ENCODE measurements around the gene FGF8.

Gene FGF8

DNA sequence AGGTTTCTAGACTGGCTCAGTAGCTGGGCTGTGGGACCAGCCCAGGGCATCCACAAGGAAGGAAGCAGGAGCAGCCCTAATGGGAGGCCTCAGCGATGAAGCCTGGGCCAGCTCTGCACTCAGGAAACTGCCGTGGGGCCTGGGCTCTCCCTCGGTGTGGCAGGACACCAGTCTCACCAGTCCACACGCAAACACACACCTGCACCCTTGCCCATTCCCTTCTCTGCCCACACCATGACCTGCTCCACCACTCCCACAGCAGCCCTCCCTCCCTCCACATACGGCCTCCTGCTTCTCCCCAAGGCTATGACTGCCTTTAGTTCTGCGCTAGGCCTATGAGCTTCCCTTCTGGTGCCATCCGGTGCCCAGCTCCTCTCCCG is 7.1 kb downstream of the FGF8 start:
- DNase-seq, result no peak

DNA sequence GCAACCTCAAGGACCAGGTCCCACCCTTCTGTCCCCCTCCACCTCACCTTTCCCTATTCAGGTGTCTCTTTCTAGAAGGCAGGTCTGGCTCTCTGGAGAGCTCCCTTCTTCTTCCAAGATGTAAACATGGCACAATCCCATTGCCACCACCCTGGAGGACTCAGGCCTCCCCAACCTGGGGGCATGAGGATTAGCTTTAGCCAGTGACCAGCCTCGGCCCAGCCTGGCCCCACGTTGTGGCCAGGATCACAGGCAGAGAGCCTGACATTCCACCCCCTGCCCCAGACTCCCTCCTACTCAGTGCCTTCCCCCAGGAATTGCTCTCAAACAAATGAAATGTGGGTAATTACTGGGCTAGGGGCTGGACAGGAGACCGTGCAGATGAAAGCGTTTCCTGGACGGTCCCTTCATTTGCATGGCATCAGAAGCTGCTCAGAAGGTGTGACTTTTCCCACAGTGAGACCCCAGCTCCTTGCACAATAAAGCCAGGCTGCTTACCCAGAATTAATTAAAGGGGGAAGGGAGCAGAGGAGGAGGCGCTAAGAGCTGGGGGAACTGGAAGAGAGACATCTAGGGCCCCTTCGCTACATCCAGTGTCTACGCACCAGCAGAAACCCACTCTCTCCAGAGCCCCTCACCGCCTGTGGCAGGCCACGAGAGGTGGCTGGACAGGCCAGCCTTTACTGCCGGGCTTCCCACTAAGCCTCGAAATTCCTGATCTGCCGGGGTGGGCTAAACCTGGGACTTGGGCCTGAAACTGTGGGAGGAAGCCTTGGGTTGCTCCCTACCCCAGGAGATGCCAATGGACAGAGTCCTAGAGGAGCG is 7.7 kb downstream of the FGF8 start:
- DNase-seq, result no peak

DNA sequence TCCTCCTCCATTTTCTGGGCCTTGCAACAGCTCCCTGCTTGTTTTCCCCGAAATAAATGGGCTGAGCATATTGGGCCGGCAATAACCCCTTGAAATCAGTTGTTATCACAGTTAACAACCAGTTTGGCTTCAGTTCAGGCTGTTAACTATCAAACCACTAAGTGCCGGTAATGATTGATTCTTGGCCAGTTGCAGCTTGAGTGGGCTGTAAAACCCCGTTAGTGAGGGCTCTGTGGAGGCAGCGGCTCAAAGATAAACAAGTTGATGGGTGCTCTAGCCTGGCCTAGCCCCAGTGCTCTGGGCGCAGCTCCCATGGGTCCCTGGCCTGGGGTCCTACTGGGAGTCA is 8.3 kb downstream of the FGF8 start:
- DNase-seq, result peak in 1 of 2 experiments; percentile 22

DNA sequence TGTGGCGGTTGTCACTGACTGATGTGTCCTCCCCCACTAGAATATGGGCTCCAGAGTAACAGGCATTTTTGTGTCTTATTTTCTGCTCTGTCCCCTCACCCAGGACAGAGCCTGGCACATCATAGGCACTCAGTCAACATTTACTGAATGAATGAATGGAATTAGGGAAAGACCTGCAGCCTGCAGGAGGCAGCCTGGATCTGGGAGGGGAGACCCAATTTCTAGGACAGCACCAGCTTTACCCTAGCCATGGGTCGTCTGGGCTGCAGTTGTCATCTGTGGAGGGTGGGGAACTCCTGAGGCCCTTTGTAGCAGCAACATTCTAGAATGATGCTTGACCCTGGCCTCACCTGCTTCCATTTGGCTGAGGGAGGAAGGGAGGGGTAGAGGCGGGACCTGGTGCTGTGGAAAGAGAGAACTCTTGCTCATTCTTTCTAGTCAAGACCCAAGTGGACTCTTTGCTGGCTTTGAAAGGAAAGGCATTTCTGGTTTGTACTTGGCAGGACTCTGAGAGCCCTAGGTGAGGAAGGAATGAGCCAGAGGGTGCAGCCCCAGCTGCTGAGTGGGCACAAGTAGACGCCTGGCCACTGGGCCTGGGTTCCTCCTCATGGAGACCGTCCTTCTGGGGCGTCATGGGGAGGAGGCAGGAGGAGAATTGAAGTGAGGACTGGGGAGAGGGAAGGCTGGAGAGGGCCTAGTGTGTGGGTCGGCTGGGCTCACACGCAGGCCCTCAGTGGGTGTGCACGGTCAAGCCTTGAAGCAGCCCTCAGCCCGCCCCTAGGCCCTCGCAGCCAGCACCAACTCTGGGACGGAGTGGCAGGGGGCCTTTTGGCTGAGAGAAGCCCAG is 8.9 kb downstream of the FGF8 start:
- no peak for DNase-seq

DNA sequence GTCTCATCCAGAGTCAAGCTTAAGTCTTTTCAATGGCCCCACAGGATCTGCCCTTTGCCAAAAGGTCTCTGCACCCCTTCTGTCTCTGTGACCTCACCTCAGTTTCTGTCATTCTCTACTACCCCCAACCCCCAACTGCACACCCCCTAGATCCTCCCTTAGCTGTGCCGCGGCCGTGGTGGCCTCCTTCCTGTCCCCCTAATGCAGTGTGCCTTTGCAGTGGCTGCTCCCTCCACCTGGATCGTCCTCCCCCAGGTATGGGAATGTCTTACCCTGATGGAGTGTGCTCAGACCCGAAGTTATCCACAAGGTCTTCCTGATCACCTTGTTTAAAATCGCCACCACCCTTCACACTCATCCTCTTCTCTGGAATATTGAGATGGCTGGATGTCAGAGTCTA is 9.6 kb downstream of the FGF8 start:
- DNase-seq, result no peak

DNA sequence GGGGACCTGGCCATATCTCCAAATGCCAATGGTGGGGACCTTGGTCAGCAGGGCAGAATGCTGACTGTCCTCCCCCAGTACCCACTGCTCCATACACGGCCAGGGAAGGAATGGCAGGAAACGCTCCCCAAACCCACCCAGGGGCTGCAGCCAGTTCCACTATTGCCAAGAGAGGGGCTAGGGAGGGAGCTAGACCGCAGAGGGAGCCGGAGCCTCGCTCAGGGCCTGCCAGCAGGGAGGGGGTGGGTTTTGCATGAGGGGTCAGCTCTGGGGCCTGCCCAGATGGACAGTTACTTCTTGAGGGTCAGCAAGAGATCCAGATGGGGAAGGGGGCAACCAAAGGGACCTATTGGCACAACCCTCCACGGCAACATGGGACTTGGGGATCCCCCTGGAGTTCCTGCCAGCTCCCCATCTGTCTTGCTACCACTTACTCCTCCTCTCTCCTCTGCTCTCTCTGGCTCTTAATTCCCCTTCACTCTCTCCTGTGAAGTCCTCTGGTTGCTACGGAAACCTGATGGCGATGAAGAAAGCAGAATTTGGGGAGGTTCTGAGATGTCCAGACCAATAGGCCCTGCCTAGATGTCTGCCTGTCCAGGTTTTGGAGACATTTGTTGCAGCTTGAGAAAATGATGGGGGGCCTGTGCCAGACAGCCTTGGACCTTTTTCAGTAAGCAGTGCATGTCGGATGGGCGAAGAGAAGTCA is 12.6 kb downstream of the FGF8 start:
- DNase-seq, result no peak

DNA sequence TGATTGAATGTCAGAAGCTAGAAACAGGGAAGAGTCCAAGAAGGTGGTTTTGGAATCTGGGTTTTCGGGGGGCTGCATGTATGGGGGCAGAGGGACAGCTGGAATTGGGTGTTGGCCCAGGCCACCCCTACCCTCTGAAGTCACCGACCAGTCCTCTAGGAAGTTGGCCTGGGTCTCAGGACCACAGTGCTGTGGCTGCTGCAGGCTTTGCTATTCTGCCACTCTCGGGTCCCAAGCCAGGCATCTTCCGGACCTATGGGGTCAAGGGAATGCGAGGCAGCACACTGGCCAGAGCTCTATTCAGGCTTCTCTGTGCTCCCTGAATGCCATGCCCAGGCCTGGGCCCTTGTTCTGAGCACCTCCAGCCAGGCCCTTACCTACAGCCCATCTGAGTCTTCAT is 13.2 kb downstream of the FGF8 start:
- no peak for DNase-seq

DNA sequence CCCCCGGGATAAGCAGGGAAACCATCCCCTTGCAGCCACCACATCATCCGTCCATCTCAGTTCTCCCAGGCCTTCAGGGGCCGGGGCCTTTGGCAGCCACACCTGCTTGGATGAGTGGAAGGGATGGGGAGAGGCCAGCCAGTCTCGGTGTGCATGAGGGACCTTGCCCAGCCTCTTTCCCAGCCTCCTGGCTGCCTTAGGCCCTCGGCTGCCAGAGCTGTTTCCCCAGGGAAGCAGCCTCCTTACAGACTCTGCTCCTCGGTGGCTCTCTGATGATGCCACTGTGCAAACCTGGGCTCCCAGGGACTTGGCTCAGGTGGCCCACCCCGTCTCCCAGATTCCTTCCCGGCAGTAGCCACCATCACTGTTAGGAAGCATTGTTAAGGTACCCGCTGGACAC is 14.7 kb downstream of the FGF8 start:
- no peak for DNase-seq

DNA sequence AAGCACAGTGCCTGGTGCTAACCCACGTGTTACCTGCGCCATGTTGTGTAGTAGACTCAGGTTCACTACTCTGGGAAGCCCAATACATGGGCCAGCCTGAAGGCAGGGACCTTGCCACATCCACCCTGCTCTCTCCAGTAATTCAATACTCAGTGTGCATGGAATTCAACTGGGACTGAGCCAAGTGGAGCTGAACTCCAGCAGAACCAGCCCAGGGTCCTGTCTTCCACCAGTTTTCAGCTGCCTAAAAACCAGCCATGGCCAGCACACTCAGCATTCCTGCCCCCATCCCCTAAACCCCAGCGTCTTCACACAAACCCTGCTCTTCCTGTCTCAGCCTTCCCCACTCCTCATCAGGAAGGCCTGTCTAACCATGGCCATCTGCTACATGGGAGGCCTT is 15.4 kb downstream of the FGF8 start:
- no peak for DNase-seq

DNA sequence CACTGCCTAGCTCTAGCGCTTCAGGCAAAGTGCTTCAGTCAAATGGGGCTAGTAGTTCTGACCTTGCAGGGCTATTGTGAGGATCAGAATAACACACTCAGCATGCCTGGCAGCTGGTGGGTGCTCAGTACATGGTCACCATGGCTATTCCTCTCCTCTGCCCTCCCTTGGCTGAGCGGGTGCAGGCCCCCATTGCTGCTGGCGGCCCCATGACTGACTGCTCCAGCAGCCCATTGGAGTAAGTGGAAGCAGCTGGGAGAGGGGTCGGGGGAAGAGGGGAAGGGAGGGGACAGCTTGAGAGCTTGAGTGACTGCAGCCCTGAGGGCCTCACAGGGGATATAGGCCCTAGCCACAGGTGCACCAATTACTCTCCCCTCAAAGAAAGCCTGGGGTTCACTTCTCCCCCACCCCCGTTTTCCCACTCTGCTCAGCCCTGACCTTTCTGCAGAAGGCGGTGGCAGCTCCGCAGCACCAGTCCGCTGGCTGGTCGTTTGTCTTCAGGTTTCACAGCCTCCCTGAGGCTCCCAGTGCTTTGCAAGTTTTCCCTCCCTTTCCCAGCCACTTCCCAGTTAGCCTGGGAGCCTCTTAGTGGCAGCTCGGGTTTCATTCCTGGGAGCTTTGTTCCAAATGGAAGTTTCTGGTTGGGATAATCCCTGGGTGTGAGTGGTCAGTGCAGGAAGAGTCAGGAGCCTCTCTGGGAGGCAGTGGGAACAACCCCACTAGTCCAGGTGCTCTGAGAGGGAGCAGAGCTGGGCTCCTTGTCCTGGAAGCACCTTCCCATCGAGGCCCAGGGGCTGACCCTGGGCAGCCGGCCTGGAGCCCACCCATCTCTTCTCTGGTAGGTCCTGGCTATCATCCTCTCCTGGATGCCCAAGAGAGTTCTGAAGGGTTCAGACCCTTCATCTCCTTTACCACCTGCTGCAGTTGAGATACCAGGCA is 16.3 kb downstream of the FGF8 start:
- DNase-seq, result no peak

DNA sequence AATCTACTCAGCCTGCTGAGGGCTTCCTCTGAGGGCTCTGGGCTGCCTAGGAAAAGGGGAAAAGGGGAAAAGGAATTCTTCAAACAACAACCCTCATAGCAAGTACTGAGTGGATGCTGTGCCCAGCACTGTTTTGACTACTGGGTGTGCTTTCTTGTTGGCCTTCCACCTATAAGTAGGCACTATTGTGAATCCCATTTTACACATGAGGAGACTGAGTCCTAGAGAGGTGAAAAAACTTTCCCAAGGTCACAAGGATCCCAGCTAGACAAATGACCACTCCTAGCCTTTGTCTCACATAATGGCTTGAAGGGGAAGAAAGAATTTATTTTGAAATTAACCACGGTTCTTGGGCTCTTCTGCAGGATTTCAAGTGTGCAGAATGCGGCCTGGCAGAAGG is 17.1 kb downstream of the FGF8 start:
- DNase-seq, result no peak

DNA sequence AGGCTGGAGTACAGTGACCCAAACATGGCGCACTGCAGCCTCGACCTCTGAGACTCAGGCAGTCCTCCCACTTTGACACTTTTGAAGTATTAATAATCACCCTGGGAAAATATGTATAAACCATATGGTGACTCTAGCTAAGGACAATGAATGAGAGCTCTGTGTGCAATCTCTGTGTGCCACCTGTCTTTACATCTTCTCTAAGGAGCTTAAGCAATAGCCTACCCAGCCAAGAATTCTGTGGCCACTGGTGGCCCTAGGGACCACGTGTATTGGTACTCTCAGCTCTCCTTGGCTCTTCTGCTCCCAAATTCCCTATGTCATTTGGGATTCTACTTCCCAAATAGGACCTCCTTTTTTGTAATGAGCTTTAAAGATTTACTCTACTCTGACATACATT is 23.7 kb downstream of the FGF8 start:
- DNase-seq, result no peak

DNA sequence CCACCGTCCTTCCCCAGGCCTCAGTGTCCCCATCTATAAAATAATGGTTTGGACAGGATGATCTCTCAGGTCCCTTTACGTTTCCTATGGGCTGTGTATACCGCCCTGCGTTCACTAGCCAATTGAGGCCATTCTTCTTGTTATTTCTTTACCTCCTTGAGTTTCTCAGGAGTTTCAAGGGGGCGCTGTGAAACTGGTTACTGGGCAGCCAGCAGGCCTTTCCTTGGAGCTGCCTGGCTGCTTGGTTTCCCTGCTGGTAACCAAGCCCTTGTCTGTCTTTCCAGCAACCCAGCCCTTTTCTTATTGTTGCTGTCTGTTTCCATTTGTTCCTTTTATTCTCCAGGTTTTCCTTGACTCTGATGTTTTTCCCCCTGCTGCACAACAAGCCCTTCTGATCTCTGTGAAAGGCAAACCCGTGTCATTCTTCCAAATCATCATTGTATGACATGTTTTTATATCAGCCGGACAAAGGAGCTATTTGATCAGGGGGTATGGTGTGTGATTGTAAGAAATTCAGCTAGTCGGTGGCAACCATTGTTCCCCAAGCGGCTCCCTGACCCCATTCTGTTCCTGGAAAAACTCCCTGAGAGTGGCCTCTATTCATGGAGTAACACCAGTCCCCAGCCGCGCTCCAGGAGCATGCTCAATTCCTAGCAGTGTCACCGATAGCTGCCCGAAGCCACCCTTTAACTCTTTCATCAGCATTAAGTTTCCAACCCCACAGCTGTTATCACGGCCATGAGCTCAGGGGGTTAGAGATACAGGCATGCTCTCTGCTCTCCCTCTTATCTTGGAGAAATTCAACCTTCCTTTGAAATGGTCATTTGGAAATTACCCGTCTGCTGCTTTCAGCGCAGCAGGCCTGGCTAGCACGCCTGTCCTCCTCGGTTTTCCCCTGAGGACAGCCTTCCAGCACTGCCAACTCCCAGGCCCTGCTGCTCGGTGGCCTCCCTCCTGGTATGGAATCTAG is 26.6 kb downstream of the FGF8 start:
- no peak for DNase-seq

DNA sequence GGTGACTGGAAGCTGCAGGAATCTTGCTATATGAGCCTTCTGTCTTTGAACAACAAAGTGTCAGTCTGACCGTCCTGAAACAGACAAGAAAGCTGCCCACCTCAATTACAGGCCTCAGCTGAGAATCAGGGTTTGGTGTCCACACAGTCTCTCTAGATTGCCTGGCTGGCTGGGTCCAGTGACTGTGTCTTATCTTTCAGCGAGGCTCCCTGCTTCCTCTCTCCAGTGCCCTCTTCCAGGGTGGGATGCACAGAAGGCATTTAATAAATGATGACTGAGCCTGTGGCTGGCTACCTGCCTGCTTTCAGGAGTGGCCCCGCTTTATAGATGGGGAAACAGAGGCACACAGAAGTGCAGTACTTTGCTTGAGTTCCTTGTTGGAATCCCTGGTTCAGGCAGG is 27.4 kb downstream of the FGF8 start:
- DNase-seq, result no peak

DNA sequence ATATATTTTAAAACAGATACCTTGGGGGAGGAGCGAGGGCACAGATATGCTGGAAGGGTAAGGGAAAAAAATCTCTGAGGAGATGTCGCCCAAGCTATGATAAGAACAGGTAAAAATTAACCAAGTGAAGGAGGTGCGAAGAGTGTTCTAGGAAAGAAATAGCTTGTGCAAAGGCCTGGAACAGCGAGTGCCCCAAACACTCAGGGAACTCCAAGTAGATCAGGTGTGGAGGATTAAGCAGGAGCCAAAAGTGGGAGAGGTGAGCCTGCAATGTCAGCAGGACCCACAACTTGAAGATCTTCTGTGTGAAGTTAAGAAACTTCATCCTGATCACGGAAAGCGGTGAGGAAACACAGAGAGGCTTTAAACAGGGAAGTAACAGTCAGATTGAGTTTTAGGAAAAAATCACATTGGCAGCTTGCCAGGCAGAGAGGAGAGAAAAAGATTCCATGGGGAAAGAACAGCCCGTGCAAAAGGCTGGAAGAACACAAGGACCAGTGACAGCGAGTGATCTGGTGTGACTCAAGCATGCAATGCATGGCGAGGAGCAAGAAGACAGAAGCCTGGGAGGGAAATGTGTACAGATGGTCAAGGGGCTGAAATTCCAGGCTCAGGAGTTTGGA is 30.7 kb downstream of the FGF8 start:
- no peak for DNase-seq

DNA sequence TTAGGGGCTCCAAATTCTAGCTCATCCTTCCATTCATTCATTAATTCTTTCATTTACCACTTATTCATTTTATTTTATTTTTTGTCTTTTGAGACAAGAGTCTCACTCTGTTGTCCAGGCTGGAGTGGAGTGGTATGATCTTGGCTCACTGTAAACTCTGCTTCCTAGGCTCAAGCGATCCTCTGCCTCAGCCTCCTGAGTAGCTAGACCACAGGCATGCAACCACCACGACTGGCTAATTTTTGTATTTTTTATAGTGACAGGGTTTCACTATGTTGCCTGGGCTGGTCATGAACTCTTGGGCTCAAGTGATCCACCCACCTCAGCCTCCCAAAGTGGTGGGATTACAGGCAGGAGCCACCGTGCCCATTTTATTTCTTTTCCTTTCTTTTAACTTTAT is 31.6 kb downstream of the FGF8 start:
- DNase-seq, result no peak

DNA sequence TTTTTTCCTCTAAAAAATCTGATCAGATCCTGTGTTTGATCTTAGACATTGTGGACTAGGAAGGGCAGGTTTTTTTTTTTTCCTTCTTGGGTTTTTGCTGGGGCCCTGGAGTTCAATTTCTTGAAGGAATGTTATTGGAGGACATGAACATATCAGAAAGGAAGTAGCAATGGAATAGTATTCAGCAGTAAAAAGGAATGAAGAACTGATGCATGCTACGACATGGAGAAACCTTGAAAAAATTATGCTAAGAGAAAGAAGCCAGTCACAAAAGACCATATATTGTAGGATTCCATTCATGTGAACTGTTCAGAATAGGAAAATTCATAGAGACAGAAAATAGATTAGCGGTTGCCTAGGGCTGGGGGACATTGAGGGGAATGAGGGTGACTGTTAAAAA is 34.0 kb downstream of the FGF8 start:
- no peak for DNase-seq

DNA sequence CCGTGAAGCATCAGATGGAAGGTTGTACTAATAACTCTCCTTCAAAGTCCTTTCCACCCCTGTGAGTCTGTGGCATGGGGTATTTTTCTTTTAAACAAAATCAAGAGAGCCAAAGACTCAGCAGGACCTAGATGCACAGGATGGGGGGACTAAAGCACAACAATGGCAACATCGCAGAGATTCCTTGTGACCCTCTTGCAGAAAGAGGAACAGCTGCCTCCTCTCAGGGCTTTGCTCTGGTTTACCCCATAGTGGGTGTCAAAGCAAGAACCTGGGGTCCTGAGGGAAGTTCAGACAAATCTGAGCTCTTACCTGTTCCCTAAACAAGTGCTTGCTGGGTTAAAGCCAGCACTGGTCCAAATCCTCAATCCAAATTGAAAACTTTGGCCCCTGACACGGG is 39.2 kb downstream of the FGF8 start:
- no peak for DNase-seq

DNA sequence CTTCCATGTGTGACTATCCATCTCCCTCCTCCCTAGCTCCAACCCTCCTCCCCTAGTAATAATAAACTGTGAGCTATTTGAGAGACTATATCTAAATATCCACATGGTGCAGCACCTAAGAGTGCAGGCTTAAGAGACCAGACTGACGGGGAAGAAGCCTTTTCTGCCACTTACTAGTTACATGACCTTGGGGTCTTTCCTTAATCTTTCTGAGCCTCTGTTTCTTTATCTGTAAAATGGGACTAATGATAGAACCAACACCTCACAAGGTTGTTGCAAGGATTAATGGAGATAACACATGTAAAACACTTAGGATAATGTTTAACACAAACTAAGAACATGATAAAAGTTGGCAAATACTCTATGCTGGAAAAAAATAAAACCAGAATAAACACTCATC is 43.8 kb downstream of the FGF8 start:
- no peak for DNase-seq

DNA sequence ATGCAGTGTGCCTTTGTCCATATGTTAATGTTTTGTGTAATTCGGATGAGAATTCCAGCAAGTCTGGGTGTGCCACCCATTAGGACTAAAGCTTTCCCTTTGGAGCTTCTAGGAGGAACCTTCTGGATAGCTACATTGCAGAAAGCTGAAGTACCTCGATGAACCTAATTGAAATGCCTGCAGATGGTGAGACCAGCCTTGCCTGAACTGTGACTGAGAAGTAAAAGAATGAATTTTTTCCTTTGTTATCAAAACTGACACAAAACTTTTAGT is 49.9 kb downstream of the FGF8 start:
- DNase-seq, result no peak

All from NCI-H2081 (cell line).